CD14-positive monocyte (primary cell): Measurements from ENCODE around the gene POLE2. TPM values are rescaled to one million over a fixed set of nuclear protein-coding genes. Genes with fewer than 3 reads are reported as not detected.

Experiments
- DNase-seq, 3 donors: peaks; one replicate each; pipeline ENCODE4 v3.0.0-alpha.2; 2011 to 2022
- H2AFZ ChIP-seq: 2 replicates; pipeline ENCODE4 v1.6.0; 2012; ENCODE audit warnings: mild to moderate bottlenecking, low read depth, low read length, inconsistent platforms; ENCODE audit not compliant: insufficient read depth, poor library complexity, severe bottlenecking
- H3K27ac ChIP-seq, 2 donors: 1 replicate in 1 of 2; 2 replicates in 1 of 2; pipeline ENCODE4 v1.5.1; 2012 to 2013; ENCODE audit warnings: low read length in 2 of 2, control low read depth in 1 of 2, inconsistent platforms in 1 of 2, low read depth in 1 of 2, mild to moderate bottlenecking in 1 of 2
- H3K27me3 ChIP-seq, 2 donors: one replicate each; pipeline versions ENCODE4 v1.6.0 to v1.6.1; 2011 to 2013; ENCODE audit warnings: low read length in 2 of 2; ENCODE audit not compliant: control insufficient read depth in 2 of 2, insufficient read depth in 2 of 2
- H3K36me3 ChIP-seq, 2 donors: replicated peaks in 1 of 2; 1 replicate in 1 of 2; 2 replicates in 1 of 2; pipeline versions ENCODE4 v1.5.1 to v1.6.1; 2012 to 2013; ENCODE audit warnings: low read length in 2 of 2, control low read depth in 1 of 2, inconsistent platforms in 1 of 2, mild to moderate bottlenecking in 1 of 2; ENCODE audit not compliant: insufficient read depth in 2 of 2, control insufficient read depth in 1 of 2
- H3K4me1 ChIP-seq, 2 donors: 1 replicate in 1 of 2; 2 replicates in 1 of 2; pipeline versions ENCODE4 v1.5.1 to v1.6.1; 2012 to 2013; ENCODE audit warnings: low read length in 2 of 2, control low read depth in 1 of 2, inconsistent platforms in 1 of 2, mild to moderate bottlenecking in 1 of 2, moderate library complexity in 1 of 2; ENCODE audit not compliant: insufficient read depth in 2 of 2, control insufficient read depth in 1 of 2
- H3K4me2 ChIP-seq: replicated peaks from 2 replicates; pipeline ENCODE3; 2012; ENCODE audit warnings: low read length, moderate library complexity, mild to moderate bottlenecking; ENCODE audit not compliant: poor library complexity, severe bottlenecking; ENCODE audit errors: extremely low read depth
- H3K4me3 ChIP-seq, 3 experiments: fragments of 200-600 bp in 1 of 3; sonication (generic) in 1 of 3; replicated peaks in 1 of 3; 1 replicate in 2 of 3; 2 replicates in 1 of 3; pipeline ENCODE4 v1.5.1; 2011 to 2013; ENCODE audit warnings: low read length in 3 of 3, mild to moderate bottlenecking in 3 of 3, control low read depth in 2 of 3, low read depth in 2 of 3, inconsistent platforms in 1 of 3, moderate library complexity in 1 of 3
- H3K79me2 ChIP-seq: 2 replicates; pipeline ENCODE4 v1.6.0; 2012; ENCODE audit warnings: mild to moderate bottlenecking, control low read depth, inconsistent platforms, low read length, moderate library complexity; ENCODE audit not compliant: insufficient read depth
- H3K9ac ChIP-seq: 2 replicates; pipeline ENCODE4 v1.6.0; 2017; ENCODE audit warnings: low read length, mild to moderate bottlenecking; ENCODE audit not compliant: insufficient read depth, poor library complexity, severe bottlenecking
- H3K9me3 ChIP-seq, 2 donors: replicated peaks in 1 of 2; 1 replicate in 1 of 2; 2 replicates in 1 of 2; pipeline versions ENCODE4 v1.5.1 to v1.6.1; 2012 to 2013; ENCODE audit warnings: low read length in 2 of 2, control low read depth in 1 of 2; ENCODE audit not compliant: control insufficient read depth in 1 of 2, insufficient read depth in 1 of 2
- H4K20me1 ChIP-seq: 2 replicates; pipeline ENCODE4 v1.6.0; 2012; ENCODE audit warnings: mild to moderate bottlenecking, low read length, control low read depth, moderate library complexity; ENCODE audit not compliant: insufficient read depth
- H3K27ac Mint-ChIP-seq, 7 donors: one replicate each; pipeline ENCODE4 v1.8.0; 2020; ENCODE audit warnings: mild to moderate bottlenecking in 7 of 7, mixed read lengths in 7 of 7, moderate library complexity in 6 of 7, inconsistent platforms in 2 of 7
- H3K27me3 Mint-ChIP-seq, 3 donors: one replicate each; pipeline ENCODE4 v1.8.0; 2021 to 2022; ENCODE audit warnings: low read depth in 3 of 3, mild to moderate bottlenecking in 3 of 3, mixed read lengths in 3 of 3, moderate library complexity in 3 of 3, inconsistent platforms in 1 of 3
- H3K36me3 Mint-ChIP-seq, 2 donors: one replicate each; pipeline ENCODE4 v1.8.0; 2020; ENCODE audit warnings: mixed read lengths in 2 of 2, inconsistent platforms in 1 of 2, mild to moderate bottlenecking in 1 of 2
- H3K4me1 Mint-ChIP-seq: one replicate; pipeline ENCODE4 v1.8.0; 2020; ENCODE audit warnings: mild to moderate bottlenecking, mixed read lengths
- H3K4me3 Mint-ChIP-seq, 2 donors: one replicate each; pipeline ENCODE4 v1.8.0; 2020; ENCODE audit warnings: mild to moderate bottlenecking in 2 of 2, mixed read lengths in 2 of 2, moderate library complexity in 1 of 2
- H3K9me3 Mint-ChIP-seq, 7 donors: one replicate each; pipeline ENCODE4 v1.8.0; 2020 to 2022; ENCODE audit warnings: mixed read lengths in 7 of 7, mild to moderate bottlenecking in 6 of 7, moderate library complexity in 6 of 7, inconsistent platforms in 2 of 7
- WGBS: methylation state at CpG from one replicate; pipeline ENCODE4 v1.1.5; 2013; ENCODE audit warnings: missing lambda C conversion rate; ENCODE audit not compliant: insufficient coverage; 5-methylcytosine and 5-hydroxymethylcytosine counted together
- intact Hi-C, 2 donors: fragments of 100-400 bp; cut with micrococcal nuclease; formaldehyde crosslinking; loops; one replicate each; pipeline versions ENCODE4 v1.15.0 to v1.15.1; 2023
- polyA plus RNA-seq, 3 donors: library from polyadenylated mRNA; depleted of rRNA in 1 of 3; unstranded in 2 of 3; stranded (reverse) in 1 of 3; fragments of 300-500 nt in 2 of 3; fragments of >200 nt in 1 of 3; fragmentation: Illumina TruSeq in 2 of 3; gene quantifications; 1 replicate in 2 of 3; 2 replicates in 1 of 3; pipeline ENCODE4 v1.2.3, GENCODE V29; 2012 to 2021
- TF ChIP-seq, protein P1 (sequence below): fragments of 200-600 bp; IDR thresholded peaks from one replicate; pipeline ENCODE4 v1.8.0; 2022; ENCODE audit warnings: antibody characterized with exemption, mild to moderate bottlenecking

POLE2 gene
- polyA plus RNA-seq, 3 donors: 0.18 to 0.57 (median 0.47) TPM

DNA sequence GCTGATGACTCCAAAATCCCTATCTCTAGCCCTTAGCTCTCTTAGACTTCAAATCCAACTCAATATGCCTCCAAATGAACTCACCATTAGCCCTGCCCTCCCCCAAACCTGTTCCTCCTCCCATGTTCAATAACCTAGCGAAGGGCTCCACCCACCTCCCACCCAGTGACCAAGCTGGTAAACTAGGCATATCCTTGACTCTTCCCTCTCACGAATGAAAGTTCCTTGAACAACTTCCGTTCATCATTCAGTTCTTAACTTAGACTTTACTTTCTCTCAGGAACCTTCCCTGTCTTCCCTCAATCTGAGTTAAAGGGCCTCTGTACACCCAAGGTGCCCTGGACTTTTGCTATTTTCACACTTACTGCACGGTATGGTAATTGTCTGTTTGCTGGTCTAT lies 3.0 kb upstream of the POLE2 start:
- H3K4me1 ChIP-seq: peaks cover 13 to 27% of the 10 kb centered on the region in 2 donors
- no peak overlapping the region for H2AFZ ChIP-seq

DNA sequence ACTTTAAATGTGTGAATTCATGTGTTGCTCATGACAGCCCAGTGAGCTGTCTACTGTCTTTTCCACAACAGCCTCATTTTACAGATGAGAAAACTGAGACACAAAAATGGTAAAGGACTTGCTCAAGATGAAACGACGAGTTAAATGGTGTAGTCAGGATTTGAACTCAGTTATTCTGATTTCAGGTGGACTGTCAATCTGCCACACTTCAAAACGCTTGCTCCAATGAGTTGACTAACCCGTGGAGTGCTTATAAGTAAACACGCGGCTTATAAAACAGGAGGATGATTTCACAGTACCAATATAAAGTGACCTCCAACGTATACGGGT lies 652 bp upstream of the POLE2 start:
- Histone ChIP-seq H3K4me3 (peak overlapping the region in 2 of 3 experiments; percentile 61 to 84), H3K4me2 (peak overlapping the region; percentile 78), H3K27me3 (no peaks in the 10 kb centered on the region), H3K79me2 (peaks cover 23% of the 10 kb centered on the region), H3K27ac (peak overlapping the region in 1 of 2 donors; percentile 62), H4K20me1 (no peaks in the 10 kb centered on the region), H2AFZ (peak overlapping the region; percentile 99), H3K9me3 (no peaks in the 10 kb centered on the region), H3K4me1 (peaks cover 10 to 23% of the 10 kb centered on the region in 2 donors), H3K36me3 (no peaks in the 10 kb centered on the region), H3K9ac (peak overlapping the region; percentile 68)
- no peak for DNase-seq
- intact Hi-C loops: loop anchor here in 1 of 2 donors (5.0 kb wide), 1 partner anchor 79 kb away; the partner anchor contains the start of gene KLHDC2
- H3K27me3 Mint-ChIP-seq: peaks cover 0 to 7% (median 0%) of the 10 kb centered on the region in 3 donors
- peaks cover 33% of the 10 kb centered on the region for H3K4me1 Mint-ChIP-seq
- H3K4me3 Mint-ChIP-seq: peak overlapping the region; percentile 92 to 95
- no peaks in the 10 kb centered on the region for H3K36me3 Mint-ChIP-seq
- peaks cover 0 to 3% (median 0%) of the 10 kb centered on the region in 7 donors for H3K9me3 Mint-ChIP-seq
- TF ChIP-seq, protein P1, sequence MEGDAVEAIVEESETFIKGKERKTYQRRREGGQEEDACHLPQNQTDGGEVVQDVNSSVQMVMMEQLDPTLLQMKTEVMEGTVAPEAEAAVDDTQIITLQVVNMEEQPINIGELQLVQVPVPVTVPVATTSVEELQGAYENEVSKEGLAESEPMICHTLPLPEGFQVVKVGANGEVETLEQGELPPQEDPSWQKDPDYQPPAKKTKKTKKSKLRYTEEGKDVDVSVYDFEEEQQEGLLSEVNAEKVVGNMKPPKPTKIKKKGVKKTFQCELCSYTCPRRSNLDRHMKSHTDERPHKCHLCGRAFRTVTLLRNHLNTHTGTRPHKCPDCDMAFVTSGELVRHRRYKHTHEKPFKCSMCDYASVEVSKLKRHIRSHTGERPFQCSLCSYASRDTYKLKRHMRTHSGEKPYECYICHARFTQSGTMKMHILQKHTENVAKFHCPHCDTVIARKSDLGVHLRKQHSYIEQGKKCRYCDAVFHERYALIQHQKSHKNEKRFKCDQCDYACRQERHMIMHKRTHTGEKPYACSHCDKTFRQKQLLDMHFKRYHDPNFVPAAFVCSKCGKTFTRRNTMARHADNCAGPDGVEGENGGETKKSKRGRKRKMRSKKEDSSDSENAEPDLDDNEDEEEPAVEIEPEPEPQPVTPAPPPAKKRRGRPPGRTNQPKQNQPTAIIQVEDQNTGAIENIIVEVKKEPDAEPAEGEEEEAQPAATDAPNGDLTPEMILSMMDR: no peak
- WGBS: no CpG with 5 or more reads among the region's 8 CpGs
- no peak overlapping the region for H3K27ac Mint-ChIP-seq

More for the DNA sequence above, 3.0 kb upstream of the POLE2 start:
- 75% methylated on average over 3 of the region's 4 CpGs for WGBS
- Histone ChIP-seq H3K9me3 (no peaks in the 10 kb centered on the region), H3K36me3 (no peaks in the 10 kb centered on the region), H3K4me2 (no peak overlapping the region), H3K9ac (no peak overlapping the region), H3K79me2 (peaks cover 16% of the 10 kb centered on the region), H4K20me1 (no peaks in the 10 kb centered on the region), H3K4me3 (no peak overlapping the region), H3K27ac (no peak overlapping the region), H3K27me3 (no peaks in the 10 kb centered on the region)
- no peak overlapping the region for H3K27ac Mint-ChIP-seq
- H3K4me1 Mint-ChIP-seq: peaks cover 40% of the 10 kb centered on the region
- intact Hi-C loops: no loop called here
- no peak overlapping the region for H3K4me3 Mint-ChIP-seq
- no peak for DNase-seq
- peaks cover 0 to 3% (median 0%) of the 10 kb centered on the region in 7 donors for H3K9me3 Mint-ChIP-seq
- peaks cover 0 to 5% (median 3%) of the 10 kb centered on the region in 3 donors for H3K27me3 Mint-ChIP-seq
- TF ChIP-seq, protein P1: no peak
- H3K36me3 Mint-ChIP-seq: no peaks in the 10 kb centered on the region
